Lower lobe of right lung (tissue), 2 donors: Measurements from ENCODE around the gene CALR3. TPM values are rescaled to one million over a fixed set of nuclear protein-coding genes. Genes with fewer than 3 reads are reported as not detected.
"Not testable (repeated sequence)": the region's sequence is repeated elsewhere in the genome, so short reads cannot be mapped to it uniquely, and the experiment has no call there.

ENCODE experiments used
- ATAC-seq, 2 donors: fragments of 200-7000 bp; cut with Tn5 transposase; one replicate each; pipeline ENCODE4 v1.9.1; 2020 to 2022; ENCODE audit warnings: mild to moderate bottlenecking in 2 of 2, moderate library complexity in 2 of 2
- DNase-seq: peaks from one replicate; pipeline ENCODE4 v3.0.0-alpha.2; 2020
- H3K27ac ChIP-seq: fragments of 200-600 bp; one replicate; pipeline ENCODE4 v1.8.0; 2022
- H3K27me3 ChIP-seq: fragments of 200-600 bp; one replicate; pipeline ENCODE4 v1.8.0; 2022; ENCODE audit warnings: low read depth
- H3K36me3 ChIP-seq: fragments of 200-600 bp; one replicate; pipeline ENCODE4 v1.8.0; 2022; ENCODE audit warnings: mild to moderate bottlenecking
- H3K4me1 ChIP-seq: fragments of 200-600 bp; one replicate; pipeline ENCODE4 v1.8.0; 2022
- H3K4me3 ChIP-seq: fragments of 200-600 bp; one replicate; pipeline ENCODE4 v1.8.0; 2022; ENCODE audit warnings: mild to moderate bottlenecking
- H3K9me3 ChIP-seq: fragments of 200-600 bp; one replicate; pipeline ENCODE4 v1.8.0; 2022
- intact Hi-C: fragments of 100-400 bp; cut with DNase I; formaldehyde crosslinking; loops from one replicate; pipeline ENCODE4 v1.11.0; 2022
- total RNA-seq: library from RNA; stranded (reverse); fragmentation: NEBNext Ultra II Directional; extraction: Animal tissue kit (Norgen Biotek cat#: 25700); gene quantifications from one replicate; pipeline ENCODE4 v1.2.1, GENCODE V29; 2021
- TF ChIP-seq, protein P1 (sequence below): fragments of 200-600 bp; IDR thresholded peaks from one replicate; pipeline ENCODE4 v1.8.0; 2022; ENCODE audit warnings: antibody characterized with exemption, mild to moderate bottlenecking
- donor health status: DM: no; HTN: yes; CAD: no; lungs with severe emphysema.

CALR3 gene
- total RNA-seq, 1 donor from 2014 or later: not detected

DNA sequence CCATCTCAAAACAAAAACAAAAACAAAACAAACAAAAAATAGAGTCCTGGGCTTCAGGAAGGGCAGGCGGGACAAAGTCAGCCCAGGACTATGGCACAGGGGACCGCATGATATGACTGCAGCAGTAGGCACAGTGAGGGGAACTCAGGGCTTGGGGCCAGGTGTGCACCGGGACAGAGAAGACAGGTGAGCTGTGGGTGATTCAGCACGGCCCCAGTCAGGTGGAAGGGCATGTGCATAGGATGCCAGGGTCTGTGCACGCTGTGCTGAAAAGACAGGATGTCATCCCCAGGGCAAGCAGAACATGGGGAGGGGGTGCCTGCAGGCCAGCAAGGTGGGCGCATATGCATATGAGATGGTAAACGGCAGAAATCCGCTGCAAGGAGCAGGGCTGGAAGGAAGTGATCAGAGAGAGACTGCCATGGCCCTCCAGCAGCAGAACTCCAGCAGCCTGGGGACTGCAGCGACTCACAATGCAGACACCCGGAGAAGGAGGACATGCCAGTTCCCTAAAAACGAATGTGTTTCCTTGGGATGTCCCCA, 39.2 kb downstream of the CALR3 start:
- Histone ChIP-seq H3K4me3 (no peak overlapping the region), H3K9me3 (no peaks in the 10 kb centered on the region), H3K27ac (peak overlapping the region; percentile 11), H3K4me1 (peaks cover 36% of the 10 kb centered on the region), H3K36me3 (no peaks in the 10 kb centered on the region), H3K27me3 (no peaks in the 10 kb centered on the region)
- TF ChIP-seq, protein P1, sequence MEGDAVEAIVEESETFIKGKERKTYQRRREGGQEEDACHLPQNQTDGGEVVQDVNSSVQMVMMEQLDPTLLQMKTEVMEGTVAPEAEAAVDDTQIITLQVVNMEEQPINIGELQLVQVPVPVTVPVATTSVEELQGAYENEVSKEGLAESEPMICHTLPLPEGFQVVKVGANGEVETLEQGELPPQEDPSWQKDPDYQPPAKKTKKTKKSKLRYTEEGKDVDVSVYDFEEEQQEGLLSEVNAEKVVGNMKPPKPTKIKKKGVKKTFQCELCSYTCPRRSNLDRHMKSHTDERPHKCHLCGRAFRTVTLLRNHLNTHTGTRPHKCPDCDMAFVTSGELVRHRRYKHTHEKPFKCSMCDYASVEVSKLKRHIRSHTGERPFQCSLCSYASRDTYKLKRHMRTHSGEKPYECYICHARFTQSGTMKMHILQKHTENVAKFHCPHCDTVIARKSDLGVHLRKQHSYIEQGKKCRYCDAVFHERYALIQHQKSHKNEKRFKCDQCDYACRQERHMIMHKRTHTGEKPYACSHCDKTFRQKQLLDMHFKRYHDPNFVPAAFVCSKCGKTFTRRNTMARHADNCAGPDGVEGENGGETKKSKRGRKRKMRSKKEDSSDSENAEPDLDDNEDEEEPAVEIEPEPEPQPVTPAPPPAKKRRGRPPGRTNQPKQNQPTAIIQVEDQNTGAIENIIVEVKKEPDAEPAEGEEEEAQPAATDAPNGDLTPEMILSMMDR: no peak
- ATAC-seq: no peak
- intact Hi-C loops: no loop called here
- DNase-seq: no peak

GRCh38 chr19:16455489-16455888, 40.5 kb downstream of the CALR3 start:
- peaks cover 36% of the 10 kb centered on the region for H3K4me1 ChIP-seq
- DNase-seq: no peak
- H3K27ac ChIP-seq: no peak overlapping the region
- TF ChIP-seq, protein P1: no peak
- H3K27me3 ChIP-seq: no peaks in the 10 kb centered on the region
- intact Hi-C loops: no loop called here
- H3K4me3 ChIP-seq: no peak overlapping the region
- ATAC-seq: no peak
- H3K36me3 ChIP-seq: no peaks in the 10 kb centered on the region
- H3K9me3 ChIP-seq: no peaks in the 10 kb centered on the region

- no peaks in the 10 kb centered on the region for H3K9me3 ChIP-seq
- no peak overlapping the region for H3K27ac ChIP-seq
- no peak for ATAC-seq
- no peaks in the 10 kb centered on the region for H3K27me3 ChIP-seq
- H3K4me1 ChIP-seq: peaks cover 36% of the 10 kb centered on the region
- no peak overlapping the region for H3K4me3 ChIP-seq
- TF ChIP-seq, protein P1: no peak
- no peaks in the 10 kb centered on the region for H3K36me3 ChIP-seq
- intact Hi-C loops: no loop called here
- no peak for DNase-seq
These were observed 41.5 kb downstream of the CALR3 start for GRCh38 chr19:16454351-16454918.

- DNase-seq (no peak), ATAC-seq (no peak)
- TF ChIP-seq, protein P1: no peak
- Histone ChIP-seq H3K9me3 (no peaks in the 10 kb centered on the region), H3K36me3 (no peaks in the 10 kb centered on the region), H3K4me3 (no peak overlapping the region), H3K27ac (no peak overlapping the region), H3K27me3 (no peaks in the 10 kb centered on the region), H3K4me1 (peaks cover 28% of the 10 kb centered on the region)
- intact Hi-C loops: no loop called here
These were observed 43.6 kb downstream of the CALR3 start for GRCh38 chr19:16452325-16452724.

GRCh38 chr19:16449330-16449961, 46.5 kb downstream of the CALR3 start:
- Histone ChIP-seq H3K4me3 (no peak overlapping the region), H3K36me3 (no peaks in the 10 kb centered on the region), H3K27me3 (no peaks in the 10 kb centered on the region), H3K27ac (peak overlapping the region; percentile 47), H3K9me3 (no peaks in the 10 kb centered on the region), H3K4me1 (peaks cover 38% of the 10 kb centered on the region)
- intact Hi-C loops: no loop called here
- DNase-seq (no peak), ATAC-seq (peak; percentile 35 to 57)
- TF ChIP-seq, protein P1: no peak

- H3K27me3 ChIP-seq, H3K27ac ChIP-seq, ATAC-seq, H3K4me3 ChIP-seq, intact Hi-C loops, H3K9me3 ChIP-seq, DNase-seq, H3K36me3 ChIP-seq: not testable (repeated sequence)
- peaks cover 39% of the 10 kb centered on the region for H3K4me1 ChIP-seq
These were observed 47.1 kb downstream of the CALR3 start for GRCh38 chr19:16448872-16449271.
